Muscle of arm (tissue), 12 donors: ENCODE measurements around the gene FAM234B. TPM values are rescaled to one million over a fixed set of nuclear protein-coding genes. Genes with fewer than 3 reads are reported as not detected.
A peak's percentile ranks its signal among the peaks of the same experiment; 100 is the strongest.

Source experiments
- DNase-seq: peaks from one replicate; pipeline ENCODE4 v3.0.0-alpha.2; 2013
- polyA plus RNA-seq, 12 donors: library from polyadenylated mRNA; unstranded; fragments of 120-200 nt; gene quantifications; one replicate each; pipeline ENCODE4 v1.2.1, GENCODE V29; 2013; ENCODE audit not compliant: insufficient read length in 12 of 12

FAM234B gene
- polyA plus RNA-seq, 12 donors = 3.1 to 8.2 (median 5.0) TPM; not detected in 1

GRCh38 chr12:13114251-13115052 is 70.3 kb downstream of the FAM234B start:
- no peak for DNase-seq

GRCh38 chr12:13116259-13116658 is 72.1 kb downstream of the FAM234B start:
- DNase-seq = peak; percentile 35

GRCh38 chr12:13117029-13117428 is 72.8 kb downstream of the FAM234B start:
- DNase-seq = no peak

GRCh38 chr12:13119826-13120225 is 75.6 kb downstream of the FAM234B start:
- DNase-seq = no peak

- DNase-seq = no peak
Measured at GRCh38 chr12:13120413-13120812, 76.2 kb downstream of the FAM234B start.

- no peak for DNase-seq
Measured at GRCh38 chr12:13121568-13121967, 77.4 kb downstream of the FAM234B start.

- DNase-seq = no peak
Measured at GRCh38 chr12:13124656-13125505, 80.7 kb downstream of the FAM234B start.

- no peak for DNase-seq
Measured at GRCh38 chr12:13125996-13126395, 81.8 kb downstream of the FAM234B start.

GRCh38 chr12:13126494-13126893 is 82.3 kb downstream of the FAM234B start:
- no peak for DNase-seq

- no peak for DNase-seq
Measured at GRCh38 chr12:13127444-13127843, 83.3 kb downstream of the FAM234B start.

GRCh38 chr12:13128291-13128965 is 84.2 kb downstream of the FAM234B start:
- no peak for DNase-seq

- no peak for DNase-seq
Measured at GRCh38 chr12:13130981-13131380, 86.8 kb downstream of the FAM234B start.

Other genes with a start within 250 kb of the FAM234B start
- gene DDX47, start 231.0 kb upstream of the FAM234B start, polyA plus RNA-seq = 10 to 100 TPM in 11 of 12 donors, not detected in 1; 42.7 to 59.3 (median 51.6) TPM
- 10 to 100 TPM in 1 of 12 donors, 1 to 10 TPM in 10, not detected in 1; 1.4 to 11.0 (median 2.2) TPM for gene GPRC5A, start 152.8 kb upstream of the FAM234B start, polyA plus RNA-seq
- gene GPRC5D, start 92.2 kb upstream of the FAM234B start, polyA plus RNA-seq = under 1 TPM in 7 of 12 donors, not detected in 5; 0.18 to 0.84 (median 0.52) TPM
- 10 to 100 TPM in 11 of 12 donors, not detected in 1; 35.7 to 56.1 (median 39.2) TPM for gene HEBP1, start 44.1 kb upstream of the FAM234B start, polyA plus RNA-seq
- 10 to 100 TPM in 4 of 12 donors, 1 to 10 TPM in 7, not detected in 1; 2.7 to 17.4 (median 8.1) TPM for gene GSG1, start 59.3 kb downstream of the FAM234B start, polyA plus RNA-seq
- gene EMP1, start 152.3 kb downstream of the FAM234B start, polyA plus RNA-seq = 100 to 1,000 TPM in 11 of 12 donors, 10 to 100 TPM in 1; 93.7 to 319 (median 170) TPM